Osteoblast (primary cell): ENCODE results near the gene MAPK11. TPM values are rescaled to one million over a fixed set of nuclear protein-coding genes. Genes with fewer than 3 reads are reported as not detected.
A peak's percentile ranks its signal among the peaks of the same experiment; 100 is the strongest.

ENCODE experiments used
- DNase-seq: peaks from one replicate; pipeline ENCODE4 v3.0.0; 2011; ENCODE audit warnings: low spot score, mixed read lengths; ENCODE audit not compliant: insufficient read length; ENCODE audit errors: missing footprints
- H2AFZ ChIP-seq: 2 replicates; pipeline ENCODE4 v1.6.0; 2011; ENCODE audit warnings: mild to moderate bottlenecking, low read length
- H3K27ac ChIP-seq: 2 replicates; pipeline ENCODE4 v1.5.1; 2011; ENCODE audit warnings: mild to moderate bottlenecking, low read depth, low read length, moderate library complexity
- H3K27me3 ChIP-seq: 2 replicates; pipeline ENCODE4 v1.6.0; 2012; ENCODE audit warnings: mild to moderate bottlenecking, control low read depth, inconsistent platforms, low read length, moderate library complexity; ENCODE audit not compliant: insufficient read depth
- H3K36me3 ChIP-seq: 2 replicates; pipeline ENCODE4 v1.5.1; 2011; ENCODE audit warnings: mild to moderate bottlenecking, low read length, control low read depth, moderate library complexity; ENCODE audit not compliant: insufficient read depth
- H3K4me1 ChIP-seq: 2 replicates; pipeline ENCODE4 v1.5.1; 2011; ENCODE audit warnings: mild to moderate bottlenecking, low read length, control low read depth, moderate library complexity; ENCODE audit not compliant: insufficient read depth
- H3K4me2 ChIP-seq: 2 replicates; pipeline ENCODE4 v1.6.0; 2011; ENCODE audit warnings: mild to moderate bottlenecking, low read length; ENCODE audit not compliant: insufficient read depth
- H3K4me3 ChIP-seq: fragments of 200-600 bp; sonication (generic); 3 replicates; pipeline ENCODE4 v1.5.1; 2012; ENCODE audit warnings: mild to moderate bottlenecking, low read length, inconsistent platforms; ENCODE audit not compliant: insufficient read depth
- H3K79me2 ChIP-seq: 2 replicates; pipeline ENCODE4 v1.6.0; 2012; ENCODE audit warnings: mild to moderate bottlenecking, low read length, control low read depth, inconsistent platforms; ENCODE audit not compliant: insufficient read depth
- H3K9me3 ChIP-seq: 2 replicates; pipeline ENCODE4 v1.5.1; 2011; ENCODE audit warnings: low read depth, low read length, control low read depth
- H4K20me1 ChIP-seq: 2 replicates; pipeline ENCODE4 v1.6.0; 2012; ENCODE audit warnings: mild to moderate bottlenecking, low read length, control low read depth; ENCODE audit not compliant: insufficient read depth
- CTCF ChIP-seq: IDR thresholded peaks from 2 replicates; pipeline ENCODE4 v1.5.1; 2011; ENCODE audit warnings: mild to moderate bottlenecking, low read depth, low read length, moderate library complexity; ENCODE audit errors: extremely low read depth
- total RNA-seq: library from RNA; depleted of rRNA; stranded (reverse); fragments of >200 nt; gene quantifications from 2 replicates; pipeline ENCODE4 v1.2.3, GENCODE V29; 2012

MAPK11 gene
- total RNA-seq, 1 donor: 6.2 TPM

- no peak for TF ChIP-seq CTCF
- Histone ChIP-seq H4K20me1 (peaks cover 29% of the 10 kb centered on the region), H3K4me3 (no peak overlapping the region), H3K36me3 (peaks cover 15% of the 10 kb centered on the region), H3K4me2 (no peak overlapping the region), H3K79me2 (peaks cover 40% of the 10 kb centered on the region), H3K9me3 (no peaks in the 10 kb centered on the region), H3K27me3 (no peaks in the 10 kb centered on the region), H3K27ac (no peak overlapping the region), H2AFZ (no peak overlapping the region), H3K4me1 (no peaks in the 10 kb centered on the region)
- peak; percentile 79 for DNase-seq
Measured at GRCh38 chr22:50232481-50233151, 37.6 kb downstream of the MAPK11 start.

- peaks cover 14% of the 10 kb centered on the region for H3K79me2 ChIP-seq
- H2AFZ ChIP-seq: no peak overlapping the region
- TF ChIP-seq CTCF: no peak
- H3K4me1 ChIP-seq: no peaks in the 10 kb centered on the region
- no peak overlapping the region for H3K4me3 ChIP-seq
- no peak overlapping the region for H3K4me2 ChIP-seq
- DNase-seq: no peak
- H3K27ac ChIP-seq: no peak overlapping the region
- H4K20me1 ChIP-seq: peaks cover 9% of the 10 kb centered on the region
- no peaks in the 10 kb centered on the region for H3K9me3 ChIP-seq
- H3K27me3 ChIP-seq: no peaks in the 10 kb centered on the region
- peaks cover 22% of the 10 kb centered on the region for H3K36me3 ChIP-seq
Measured at GRCh38 chr22:50229370-50229769, 40.8 kb downstream of the MAPK11 start.

GRCh38 chr22:50228366-50228765, 41.8 kb downstream of the MAPK11 start:
- no peak overlapping the region for H3K4me3 ChIP-seq
- H4K20me1 ChIP-seq: no peaks in the 10 kb centered on the region
- no peak for TF ChIP-seq CTCF
- no peaks in the 10 kb centered on the region for H3K4me1 ChIP-seq
- no peak overlapping the region for H3K4me2 ChIP-seq
- H3K27ac ChIP-seq: no peak overlapping the region
- H3K36me3 ChIP-seq: peaks cover 29% of the 10 kb centered on the region
- no peaks in the 10 kb centered on the region for H3K27me3 ChIP-seq
- H3K9me3 ChIP-seq: no peaks in the 10 kb centered on the region
- no peak for DNase-seq
- no peak overlapping the region for H2AFZ ChIP-seq
- H3K79me2 ChIP-seq: peaks cover 6% of the 10 kb centered on the region

GRCh38 chr22:50227579-50228215, 42.5 kb downstream of the MAPK11 start:
- Histone ChIP-seq H3K4me3 (no peak overlapping the region), H2AFZ (no peak overlapping the region), H3K27ac (no peak overlapping the region), H3K4me2 (no peak overlapping the region), H3K27me3 (no peaks in the 10 kb centered on the region), H3K9me3 (no peaks in the 10 kb centered on the region), H4K20me1 (no peaks in the 10 kb centered on the region), H3K79me2 (peaks cover 6% of the 10 kb centered on the region), H3K36me3 (peaks cover 23% of the 10 kb centered on the region), H3K4me1 (no peaks in the 10 kb centered on the region)
- TF ChIP-seq CTCF: no peak
- peak; percentile 42 for DNase-seq
